ENCODE results near the gene HSPA4. TPM values are rescaled to one million over a fixed set of nuclear protein-coding genes. Genes with fewer than 3 reads are reported as not detected.

Gene HSPA4
- total and polyA plus RNA-seq, 2 of the 13 experiments (the other 11 are each of a cell fraction or from before 2014, with no cell fraction given): 36.6 to 231 TPM

DNA sequence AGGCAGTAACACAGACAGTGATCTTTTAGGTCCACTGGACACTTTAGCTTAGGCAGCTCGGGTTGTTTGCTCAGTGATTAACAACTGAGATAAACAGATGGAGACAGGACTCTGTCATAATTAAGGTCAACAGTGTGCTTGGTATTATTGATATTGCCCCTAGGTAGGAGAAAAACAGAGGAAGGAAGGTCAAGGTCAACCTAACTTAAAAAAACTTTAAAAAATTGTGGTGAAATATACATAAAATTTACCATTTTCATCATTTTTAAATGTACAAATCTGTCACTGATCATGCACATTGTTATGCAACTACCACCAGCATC lies 2.1 kb upstream of the HSPA4 start (continued):
- no peak for TF ChIP-seq CBX5 (CRISPR knock-in tag; IDR thresholded peaks at IDR 0.05; ENCODE audit: borderline replicate concordance)
- peak; percentile 66 to 84 for TF ChIP-seq NR2F1 (CRISPR knock-in tag; IDR thresholded peaks at IDR 0.05)
- TF ChIP-seq ETV5 (CRISPR knock-in tag; IDR thresholded peaks at IDR 0.05; ENCODE audit: borderline replicate concordance): peak; percentile 81; the same call in 1 of the 2 replicates
- peak; percentile 78; the same call in 1 of the 2 replicates for TF ChIP-seq HOXD1 (CRISPR knock-in tag; IDR thresholded peaks at IDR 0.05)
- TF ChIP-seq, protein P1, sequence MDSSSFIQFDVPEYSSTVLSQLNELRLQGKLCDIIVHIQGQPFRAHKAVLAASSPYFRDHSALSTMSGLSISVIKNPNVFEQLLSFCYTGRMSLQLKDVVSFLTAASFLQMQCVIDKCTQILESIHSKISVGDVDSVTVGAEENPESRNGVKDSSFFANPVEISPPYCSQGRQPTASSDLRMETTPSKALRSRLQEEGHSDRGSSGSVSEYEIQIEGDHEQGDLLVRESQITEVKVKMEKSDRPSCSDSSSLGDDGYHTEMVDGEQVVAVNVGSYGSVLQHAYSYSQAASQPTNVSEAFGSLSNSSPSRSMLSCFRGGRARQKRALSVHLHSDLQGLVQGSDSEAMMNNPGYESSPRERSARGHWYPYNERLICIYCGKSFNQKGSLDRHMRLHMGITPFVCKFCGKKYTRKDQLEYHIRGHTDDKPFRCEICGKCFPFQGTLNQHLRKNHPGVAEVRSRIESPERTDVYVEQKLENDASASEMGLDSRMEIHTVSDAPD (CRISPR knock-in tag; IDR thresholded peaks at IDR 0.05): no peak
- peak; percentile 100 for TF ChIP-seq MIXL1 (CRISPR knock-in tag; IDR thresholded peaks at IDR 0.05)
- peak; percentile 90 for TF ChIP-seq RXRB (CRISPR knock-in tag; IDR thresholded peaks at IDR 0.05; ENCODE audit: borderline replicate concordance)
- TF ChIP-seq, protein P2, sequence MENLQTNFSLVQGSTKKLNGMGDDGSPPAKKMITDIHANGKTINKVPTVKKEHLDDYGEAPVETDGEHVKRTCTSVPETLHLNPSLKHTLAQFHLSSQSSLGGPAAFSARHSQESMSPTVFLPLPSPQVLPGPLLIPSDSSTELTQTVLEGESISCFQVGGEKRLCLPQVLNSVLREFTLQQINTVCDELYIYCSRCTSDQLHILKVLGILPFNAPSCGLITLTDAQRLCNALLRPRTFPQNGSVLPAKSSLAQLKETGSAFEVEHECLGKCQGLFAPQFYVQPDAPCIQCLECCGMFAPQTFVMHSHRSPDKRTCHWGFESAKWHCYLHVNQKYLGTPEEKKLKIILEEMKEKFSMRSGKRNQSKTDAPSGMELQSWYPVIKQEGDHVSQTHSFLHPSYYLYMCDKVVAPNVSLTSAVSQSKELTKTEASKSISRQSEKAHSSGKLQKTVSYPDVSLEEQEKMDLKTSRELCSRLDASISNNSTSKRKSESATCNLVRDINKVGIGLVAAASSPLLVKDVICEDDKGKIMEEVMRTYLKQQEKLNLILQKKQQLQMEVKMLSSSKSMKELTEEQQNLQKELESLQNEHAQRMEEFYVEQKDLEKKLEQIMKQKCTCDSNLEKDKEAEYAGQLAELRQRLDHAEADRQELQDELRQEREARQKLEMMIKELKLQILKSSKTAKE (CRISPR knock-in tag; IDR thresholded peaks at IDR 0.05; ENCODE audit: borderline replicate concordance): peak; percentile 93
- no peak for TF ChIP-seq PAX8 (CRISPR knock-in tag; IDR thresholded peaks at IDR 0.05; ENCODE audit: borderline replicate concordance)
- TF ChIP-seq HNF4G (IDR thresholded peaks at IDR 0.05; ENCODE audit: borderline replicate concordance, low read depth, low read length): peak; percentile 60; the same call in 1 of the 2 replicates
- TF ChIP-seq HNF4G (CRISPR knock-in tag; IDR thresholded peaks at IDR 0.05; ENCODE audit: borderline replicate concordance, low read depth): no peak
- peak; percentile 69 for TF ChIP-seq HDAC1 (CRISPR knock-in tag; IDR thresholded peaks at IDR 0.05)
- TF ChIP-seq ZMYM2 (CRISPR knock-in tag; IDR thresholded peaks at IDR 0.05): no peak
- TF ChIP-seq, protein P3, sequence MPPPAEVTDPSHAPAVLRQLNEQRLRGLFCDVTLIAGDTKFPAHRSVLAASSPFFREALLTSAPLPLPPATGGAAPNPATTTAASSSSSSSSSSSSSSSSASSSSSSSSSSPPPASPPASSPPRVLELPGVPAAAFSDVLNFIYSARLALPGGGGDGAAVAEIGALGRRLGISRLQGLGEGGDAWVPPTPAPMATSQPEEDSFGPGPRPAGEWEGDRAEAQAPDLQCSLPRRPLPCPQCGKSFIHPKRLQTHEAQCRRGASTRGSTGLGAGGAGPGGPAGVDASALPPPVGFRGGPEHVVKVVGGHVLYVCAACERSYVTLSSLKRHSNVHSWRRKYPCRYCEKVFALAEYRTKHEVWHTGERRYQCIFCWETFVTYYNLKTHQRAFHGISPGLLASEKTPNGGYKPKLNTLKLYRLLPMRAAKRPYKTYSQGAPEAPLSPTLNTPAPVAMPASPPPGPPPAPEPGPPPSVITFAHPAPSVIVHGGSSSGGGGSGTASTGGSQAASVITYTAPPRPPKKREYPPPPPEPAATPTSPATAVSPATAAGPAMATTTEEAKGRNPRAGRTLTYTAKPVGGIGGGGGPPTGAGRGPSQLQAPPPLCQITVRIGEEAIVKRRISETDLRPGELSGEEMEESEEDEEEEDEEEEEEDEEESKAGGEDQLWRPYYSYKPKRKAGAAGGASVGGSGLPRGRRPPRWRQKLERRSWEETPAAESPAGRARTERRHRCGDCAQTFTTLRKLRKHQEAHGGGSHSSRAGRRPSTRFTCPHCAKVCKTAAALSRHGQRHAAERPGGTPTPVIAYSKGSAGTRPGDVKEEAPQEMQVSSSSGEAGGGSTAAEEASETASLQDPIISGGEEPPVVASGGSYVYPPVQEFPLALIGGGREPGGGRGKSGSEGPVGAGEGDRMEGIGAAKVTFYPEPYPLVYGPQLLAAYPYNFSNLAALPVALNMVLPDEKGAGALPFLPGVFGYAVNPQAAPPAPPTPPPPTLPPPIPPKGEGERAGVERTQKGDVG (CRISPR knock-in tag; IDR thresholded peaks at IDR 0.05; ENCODE audit: borderline replicate concordance): no peak
- TF ChIP-seq MYNN (CRISPR knock-in tag; IDR thresholded peaks at IDR 0.05; ENCODE audit: low read depth): no peak
- 0 out of 2 replicates have a peak, but pooled peaks have one; percentile 49 for TF ChIP-seq MIER2 (CRISPR knock-in tag; IDR thresholded peaks at IDR 0.05)
- TF ChIP-seq ZNF605 (CRISPR knock-in tag; IDR thresholded peaks at IDR 0.05): no peak
- peak in 1 of 2 experiments; percentile 73; a peak in 2 of 4 replicates for TF ChIP-seq KLF16 (CRISPR knock-in tag; IDR thresholded peaks at IDR 0.05)
- no peak for TF ChIP-seq REL (CRISPR knock-in tag; conservative IDR thresholded peaks at IDR 0.05)
- peak; percentile 78; the same call in 1 of the 2 replicates for TF ChIP-seq ZBTB20 (CRISPR knock-in tag; IDR thresholded peaks at IDR 0.05; ENCODE audit: borderline replicate concordance, low read depth)
- peak; percentile 92 for TF ChIP-seq MED1 (CRISPR knock-in tag; IDR thresholded peaks at IDR 0.05)
